K562 (cell line): Measurements from ENCODE around the gene HAP1. TPM values are rescaled to one million over a fixed set of nuclear protein-coding genes. Genes with fewer than 3 reads are reported as not detected.
A peak's percentile ranks its signal among the peaks of the same experiment; 100 is the strongest.

Source experiments
- ARHGAP35 ChIP-seq: fragments of 450-650 bp; IDR thresholded peaks from 2 replicates; pipeline ENCODE4 v1.6.1; 2018; ENCODE audit not compliant: partially characterized antibody
- ARID3B ChIP-seq: fragments of 250-450 bp; sonication (Bioruptor Pico); IDR thresholded peaks from 2 replicates; pipeline ENCODE4 v1.4.0; 2020; ENCODE audit warnings: borderline replicate concordance
- CC2D1A ChIP-seq: fragments of 450-650 bp; IDR thresholded peaks from 2 replicates; pipeline ENCODE4 v1.6.1; 2017; ENCODE audit warnings: mild to moderate bottlenecking
- DLX4 ChIP-seq: fragments of 250-450 bp; sonication (Bioruptor Pico); IDR thresholded peaks from 2 replicates; pipeline ENCODE4 v1.6.1; 2021; ENCODE audit warnings: mild to moderate bottlenecking
- EP300 ChIP-seq: IDR thresholded peaks from 2 replicates; pipeline ENCODE4 v1.6.1; 2012; ENCODE audit warnings: low read length, improper control_type of control experiment
- KAT2B ChIP-seq: IDR thresholded peaks from one replicate; pipeline ENCODE4 v1.6.1; 2012; ENCODE audit warnings: low read depth, mild to moderate bottlenecking, control low read depth, inconsistent platforms, low read length, moderate library complexity
- NFIX ChIP-seq: fragments of 250-450 bp; sonication (Bioruptor Pico); IDR thresholded peaks from 2 replicates; pipeline ENCODE4 v1.4.0; 2020; ENCODE audit warnings: low read depth, mild to moderate bottlenecking, moderate library complexity
- RBM39 ChIP-seq: fragments of 200-400 bp; formaldehyde crosslinking; optimal IDR thresholded peaks from 2 replicates; pipeline ENCODE3; 2018; ENCODE audit warnings: low read depth, low read length
- TAF1 ChIP-seq: IDR thresholded peaks from 2 replicates; pipeline ENCODE4 v1.6.1; 2011; ENCODE audit warnings: mild to moderate bottlenecking, low read length, moderate library complexity; ENCODE audit not compliant: insufficient read depth, control insufficient read depth, severe bottlenecking; ENCODE audit errors: extremely low read depth
- TCF7L2 ChIP-seq: fragments of 150-350 bp; IDR thresholded peaks from 2 replicates; pipeline ENCODE4 v1.6.1; 2016; ENCODE audit warnings: low read depth, mild to moderate bottlenecking, low read length, moderate library complexity
- THAP7 ChIP-seq: fragments of 250-450 bp; sonication (Bioruptor Pico); IDR thresholded peaks from 2 replicates; pipeline ENCODE4 v1.5.0; 2021
- ZKSCAN8 ChIP-seq: fragments of 200-800 bp; sonication (Bioruptor generic); IDR thresholded peaks from 2 replicates; pipeline ENCODE4 v1.6.1; 2016; ENCODE audit warnings: missing genetic modification characterization, missing compliant biosample characterization
- ZNF197 ChIP-seq: fragments of 200-800 bp; sonication (Bioruptor generic); IDR thresholded peaks from 2 replicates; pipeline ENCODE4 v1.6.1; 2016; ENCODE audit warnings: low read depth, missing genetic modification characterization, missing compliant biosample characterization
- ZNF239 ChIP-seq: fragments of 250-450 bp; sonication (Bioruptor Pico); IDR thresholded peaks from 2 replicates; pipeline ENCODE4 v1.4.0; 2020; ENCODE audit warnings: mild to moderate bottlenecking
- ZNF311 ChIP-seq: fragments of 250-450 bp; sonication (Bioruptor Pico); IDR thresholded peaks from 2 replicates; pipeline ENCODE4 v1.4.0; 2020; ENCODE audit warnings: mild to moderate bottlenecking, moderate library complexity
- ZNF436 ChIP-seq: fragments of 250-450, 450-650 bp; sonication (Bioruptor Pico); formaldehyde crosslinking; IDR thresholded peaks from 2 replicates; pipeline ENCODE4 v1.7.0; 2020; ENCODE audit warnings: mild to moderate bottlenecking
- ZNF655 ChIP-seq: fragments of 250-450 bp; sonication (Bioruptor Pico); IDR thresholded peaks from 2 replicates; pipeline ENCODE4 v1.5.0; 2021
- polyA plus RNA-seq, 8 experiments: library from polyadenylated mRNA; depleted of rRNA in 4 of 8; stranded (reverse) in 5 of 8; unstranded in 3 of 8; fragments of >200 nt; fragmentation: Nextera tagmentation in 2 of 8; fragmentation: Illumina TruSeq in 1 of 8; extraction: Ambion mirVana in 2 of 8; extraction: Trizol in 1 of 8; gene quantifications; 2 replicates each; pipeline versions ENCODE4 v1.2.1 to v1.2.3, GENCODE V29; 2011 to 2014; ENCODE audit warnings: inconsistent platforms in 1 of 8, missing spikeins in 1 of 8
- total RNA-seq, 7 experiments: library from RNA; depleted of rRNA in 6 of 7; stranded (reverse); fragments of >200 nt in 6 of 7; fragmentation: Illumina TruSeq in 2 of 7; extraction: Trizol in 2 of 7; gene quantifications; 2 replicates each; pipeline versions ENCODE4 v1.2.1 to v1.2.3, GENCODE V29; 2011 to 2021; ENCODE audit warnings: low replicate concordance in 1 of 7
- TF ChIP-seq, protein P1 (sequence below): fragments of 450-650 bp; IDR thresholded peaks from 2 replicates; pipeline ENCODE4 v1.6.1; 2016; ENCODE audit warnings: antibody characterized with exemption
- TF ChIP-seq, protein P2 (sequence below): fragments of 250-450 bp; sonication (Bioruptor Pico); IDR thresholded peaks from 2 replicates; pipeline ENCODE4 v1.5.0; 2022; ENCODE audit warnings: mild to moderate bottlenecking
- TF ChIP-seq, protein P3 (sequence below), 2 experiments: fragments of 250-450 bp in 1 of 2; fragments of 450-650 bp in 1 of 2; sonication (Bioruptor Pico) in 1 of 2; IDR thresholded peaks; 2 replicates each; pipeline versions ENCODE4 v1.6.1 to v1.8.0; 2016 to 2021; ENCODE audit warnings: mild to moderate bottlenecking in 2 of 2, moderate library complexity in 2 of 2, missing compliant biosample characterization in 1 of 2, missing genetic modification characterization in 1 of 2

HAP1 gene
- total and polyA plus RNA-seq, 9 of the 15 experiments (the other 6 are each of a cell fraction or from before 2014, with no cell fraction given), result under 0.01 to 0.09 (median 0.04) TPM; not detected in 6

DNA sequence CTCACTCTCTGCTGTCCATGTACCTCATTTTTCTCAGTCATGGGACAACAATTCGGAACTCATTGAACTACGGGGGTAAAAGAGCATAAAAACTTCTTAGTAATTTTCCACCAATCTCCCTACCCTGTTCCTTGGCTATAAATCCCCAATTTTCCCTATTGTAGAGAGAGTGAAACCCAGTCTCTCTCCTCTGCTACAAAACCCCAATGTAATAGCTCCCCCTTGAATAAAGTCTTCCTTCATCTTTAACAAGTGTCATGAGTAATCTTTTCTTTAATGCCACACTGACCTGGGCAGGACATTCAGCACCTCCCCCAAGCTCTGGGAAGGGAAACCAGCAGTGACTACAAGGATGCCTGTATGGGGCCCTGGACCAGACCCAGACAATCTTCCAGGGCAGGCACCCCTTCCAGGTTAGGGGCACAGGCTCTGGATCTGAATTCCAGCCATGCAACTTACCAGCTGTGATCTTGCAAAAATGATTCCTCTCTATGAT lies 56.0 kb downstream of the HAP1 start (continued):
- peak; percentile 59; the same call in 1 of the 2 replicates for TF ChIP-seq ZKSCAN8 (CRISPR knock-in tag)
- peak; percentile 96 for TF ChIP-seq ARHGAP35
- TF ChIP-seq ZNF655, result peak; percentile 97
- no peak for TF ChIP-seq CC2D1A
- no peak for TF ChIP-seq RBM39
- no peak for TF ChIP-seq ZNF197
- no peak for TF ChIP-seq KAT2B
- peak; percentile 36 for TF ChIP-seq TAF1
- peak; percentile 99 for TF ChIP-seq ZNF436 (CRISPR knock-in tag)
- TF ChIP-seq EP300, result no peak
- TF ChIP-seq, protein P1, sequence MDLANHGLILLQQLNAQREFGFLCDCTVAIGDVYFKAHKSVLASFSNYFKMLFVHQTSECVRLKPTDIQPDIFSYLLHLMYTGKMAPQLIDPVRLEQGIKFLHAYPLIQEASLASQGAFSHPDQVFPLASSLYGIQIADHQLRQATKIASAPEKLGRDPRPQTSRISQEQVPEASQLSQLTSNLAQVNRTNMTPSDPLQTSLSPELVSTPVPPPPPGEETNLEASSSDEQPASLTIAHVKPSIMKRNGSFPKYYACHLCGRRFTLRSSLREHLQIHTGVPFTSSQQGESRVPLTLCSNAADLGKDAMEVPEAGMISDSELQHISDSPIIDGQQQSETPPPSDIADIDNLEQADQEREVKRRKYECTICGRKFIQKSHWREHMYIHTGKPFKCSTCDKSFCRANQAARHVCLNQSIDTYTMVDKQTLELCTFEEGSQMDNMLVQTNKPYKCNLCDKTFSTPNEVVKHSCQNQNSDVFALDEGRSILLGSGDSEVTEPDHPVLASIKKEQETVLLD, result 0 out of 2 replicates have a peak, but pooled peaks have one; percentile 7
- no peak for TF ChIP-seq NFIX (CRISPR knock-in tag)
- no peak for TF ChIP-seq TCF7L2
- TF ChIP-seq, protein P2, sequence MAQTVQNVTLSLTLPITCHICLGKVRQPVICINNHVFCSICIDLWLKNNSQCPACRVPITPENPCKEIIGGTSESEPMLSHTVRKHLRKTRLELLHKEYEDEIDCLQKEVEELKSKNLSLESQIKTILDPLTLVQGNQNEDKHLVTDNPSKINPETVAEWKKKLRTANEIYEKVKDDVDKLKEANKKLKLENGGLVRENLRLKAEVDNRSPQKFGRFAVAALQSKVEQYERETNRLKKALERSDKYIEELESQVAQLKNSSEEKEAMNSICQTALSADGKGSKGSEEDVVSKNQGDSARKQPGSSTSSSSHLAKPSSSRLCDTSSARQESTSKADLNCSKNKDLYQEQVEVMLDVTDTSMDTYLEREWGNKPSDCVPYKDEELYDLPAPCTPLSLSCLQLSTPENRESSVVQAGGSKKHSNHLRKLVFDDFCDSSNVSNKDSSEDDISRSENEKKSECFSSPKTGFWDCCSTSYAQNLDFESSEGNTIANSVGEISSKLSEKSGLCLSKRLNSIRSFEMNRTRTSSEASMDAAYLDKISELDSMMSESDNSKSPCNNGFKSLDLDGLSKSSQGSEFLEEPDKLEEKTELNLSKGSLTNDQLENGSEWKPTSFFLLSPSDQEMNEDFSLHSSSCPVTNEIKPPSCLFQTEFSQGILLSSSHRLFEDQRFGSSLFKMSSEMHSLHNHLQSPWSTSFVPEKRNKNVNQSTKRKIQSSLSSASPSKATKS, result peak; percentile 74; the same call in 1 of the 2 replicates
- TF ChIP-seq ZNF311 (CRISPR knock-in tag), result no peak
- TF ChIP-seq, protein P3, sequence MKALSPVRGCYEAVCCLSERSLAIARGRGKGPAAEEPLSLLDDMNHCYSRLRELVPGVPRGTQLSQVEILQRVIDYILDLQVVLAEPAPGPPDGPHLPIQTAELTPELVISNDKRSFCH (CRISPR knock-in tag; IDR thresholded peaks at IDR 0.05), result no peak
- TF ChIP-seq, protein P3 (tag; IDR thresholded peaks at IDR 0.05), result no peak
- peak; percentile 95 for TF ChIP-seq THAP7 (CRISPR knock-in tag)
- TF ChIP-seq ZNF239 (CRISPR knock-in tag), result no peak; the same call in 1 of the 2 replicates
- TF ChIP-seq ARID3B, result 0 out of 2 replicates have a peak, but pooled peaks have one; percentile 17
- TF ChIP-seq DLX4, result peak; percentile 98
